IMR-90 (cell line): ENCODE measurements around the gene NFYC. TPM values are rescaled to one million over a fixed set of nuclear protein-coding genes. Genes with fewer than 3 reads are reported as not detected.

Experiments used
- ATAC-seq: fragments of 200-7000 bp; cut with Tn5 transposase; 2 replicates; pipeline ENCODE4 v1.9.1; 2020; ENCODE audit warnings: low read depth, mild to moderate bottlenecking, moderate library complexity
- BruUV-seq: library from RNA; stranded (reverse); fragments of 400-500 nt; replicated peaks from 2 replicates; lab custom pipeline; 2021; lab: Mats Ljungman, UMichigan
- CTCF ChIA-PET: fragments of 300-600 bp; formaldehyde crosslinking; extraction: SDS; loops from one replicate; lab custom pipeline; 2021; ENCODE audit warnings: antibody characterized with exemption; lab: Yijun Ruan, JAX
- POLR2A ChIA-PET: fragments of 300-600 bp; sonication (Branson Sonifier 250); formaldehyde crosslinking; loops from one replicate; lab custom pipeline; 2022; ENCODE audit warnings: antibody characterized with exemption; ENCODE audit not compliant: unreplicated experiment; lab: Charles Lee
- DNase-seq: peaks from one replicate; pipeline ENCODE4 v3.0.0; 2013
- H2AFZ ChIP-seq: replicated peaks from 2 replicates; pipeline ENCODE3; 2013; ENCODE audit warnings: low read length, mild to moderate bottlenecking; ENCODE audit not compliant: poor library complexity
- H2AK5ac ChIP-seq: 2 replicates; pipeline ENCODE4 v1.6.1; 2013; ENCODE audit warnings: low read depth, low read length, inconsistent platforms
- H2AK9ac ChIP-seq: replicated peaks from 2 replicates; pipeline ENCODE3; 2013; ENCODE audit warnings: mild to moderate bottlenecking, low read depth, low read length, moderate library complexity; ENCODE audit not compliant: poor library complexity
- H2BK120ac ChIP-seq: 2 replicates; pipeline ENCODE4 v1.6.1; 2013; ENCODE audit warnings: low read depth, low read length, inconsistent platforms
- H2BK15ac ChIP-seq: 3 replicates; pipeline ENCODE4 v1.6.1; 2013; ENCODE audit warnings: low read depth, low read length, inconsistent platforms
- H2BK20ac ChIP-seq: 2 replicates; pipeline ENCODE4 v1.6.1; 2013; ENCODE audit warnings: low read depth, mild to moderate bottlenecking, inconsistent platforms, low read length, moderate library complexity
- H2BK5ac ChIP-seq: 2 replicates; pipeline ENCODE4 v1.6.1; 2013; ENCODE audit warnings: mild to moderate bottlenecking, low read depth, low read length, inconsistent platforms; ENCODE audit not compliant: poor library complexity, severe bottlenecking
- H3K14ac ChIP-seq: replicated peaks from 2 replicates; pipeline ENCODE4 v1.6.1; 2013; ENCODE audit warnings: low read depth, low read length, inconsistent platforms
- H3K18ac ChIP-seq: 2 replicates; pipeline ENCODE4 v1.6.1; 2013; ENCODE audit warnings: low read depth, low read length, control low read depth
- H3K23ac ChIP-seq: 2 replicates; pipeline ENCODE4 v1.6.1; 2013; ENCODE audit warnings: low read depth, low read length, inconsistent platforms
- H3K27ac ChIP-seq: 2 replicates; pipeline ENCODE4 v1.5.1; 2013; ENCODE audit warnings: mild to moderate bottlenecking, control low read depth, low read length; ENCODE audit not compliant: insufficient read depth
- H3K27me3 ChIP-seq: 2 replicates; pipeline ENCODE4 v1.6.1; 2013; ENCODE audit warnings: low read length; ENCODE audit not compliant: control insufficient read depth, insufficient read depth
- H3K36me3 ChIP-seq: 2 replicates; pipeline ENCODE4 v1.6.1; 2013; ENCODE audit warnings: low read length, mixed read lengths; ENCODE audit not compliant: control insufficient read depth, insufficient read depth
- H3K4ac ChIP-seq: 2 replicates; pipeline ENCODE4 v1.6.1; 2013; ENCODE audit warnings: low read depth, low read length, inconsistent platforms
- H3K4me1 ChIP-seq: 2 replicates; pipeline ENCODE4 v1.6.1; 2013; ENCODE audit warnings: low read length, mixed read lengths; ENCODE audit not compliant: control insufficient read depth, insufficient read depth
- H3K4me2 ChIP-seq: 2 replicates; pipeline ENCODE4 v1.6.1; 2013; ENCODE audit warnings: low read depth, mild to moderate bottlenecking, control low read depth, low read length, moderate library complexity
- H3K4me3 ChIP-seq: 2 replicates; pipeline ENCODE4 v1.5.1; 2013; ENCODE audit warnings: low read depth, mild to moderate bottlenecking, control low read depth, low read length, moderate library complexity; ENCODE audit not compliant: insufficient read depth
- H3K56ac ChIP-seq: 2 replicates; pipeline ENCODE4 v1.6.1; 2013; ENCODE audit warnings: low read length, inconsistent platforms; ENCODE audit not compliant: insufficient read depth; ENCODE audit errors: extremely low read depth
- H3K79me1 ChIP-seq, 2 experiments: 2 replicates each; pipeline ENCODE4 v1.6.1; 2013; ENCODE audit warnings: low read length in 2 of 2, inconsistent platforms in 1 of 2, low read depth in 1 of 2
- H3K9ac ChIP-seq: 2 replicates; pipeline ENCODE4 v1.6.1; 2013; ENCODE audit warnings: low read depth, low read length, control low read depth
- H3K9me1 ChIP-seq: 2 replicates; pipeline ENCODE4 v1.6.1; 2013; ENCODE audit warnings: low read length, inconsistent platforms; ENCODE audit not compliant: insufficient read depth
- H3K9me3 ChIP-seq: 2 replicates; pipeline ENCODE4 v1.6.1; 2013; ENCODE audit warnings: low read length; ENCODE audit not compliant: control insufficient read depth, insufficient read depth
- H4K20me1 ChIP-seq: 2 replicates; pipeline ENCODE4 v1.6.1; 2013; ENCODE audit warnings: low read length, inconsistent platforms; ENCODE audit not compliant: insufficient read depth
- H4K5ac ChIP-seq: 2 replicates; pipeline ENCODE4 v1.6.1; 2013; ENCODE audit warnings: mild to moderate bottlenecking, low read depth, low read length, control low read depth
- H4K8ac ChIP-seq, 2 experiments: 2 replicates each; pipeline ENCODE4 v1.6.1; 2013; ENCODE audit warnings: low read depth in 2 of 2, low read length in 2 of 2, control low read depth in 1 of 2, inconsistent platforms in 1 of 2
- H4K91ac ChIP-seq: 2 replicates; pipeline ENCODE4 v1.6.1; 2013; ENCODE audit warnings: low read depth, low read length, inconsistent platforms; ENCODE audit not compliant: insufficient read depth
- BHLHE40 ChIP-seq: fragments of 150-350 bp; IDR thresholded peaks from 2 replicates; pipeline ENCODE4 v1.6.1; 2016; ENCODE audit warnings: mild to moderate bottlenecking, low read depth, low read length
- CEBPB ChIP-seq: IDR thresholded peaks from 2 replicates; pipeline ENCODE4 v1.6.1; 2012; ENCODE audit warnings: low read depth, low read length, improper control_type of control experiment
- CHD1 ChIP-seq: IDR thresholded peaks from 2 replicates; pipeline ENCODE4 v1.6.1; 2012; ENCODE audit warnings: low read depth, low read length, improper control_type of control experiment
- FOS ChIP-seq: fragments of 150-350 bp; IDR thresholded peaks from 2 replicates; pipeline ENCODE4 v1.6.1; 2016; ENCODE audit warnings: low read depth, low read length
- MAFK ChIP-seq: IDR thresholded peaks from 2 replicates; pipeline ENCODE4 v1.6.1; 2012; ENCODE audit warnings: low read depth, low read length, improper control_type of control experiment
- MAZ ChIP-seq: IDR thresholded peaks from 2 replicates; pipeline ENCODE4 v1.6.1; 2012; ENCODE audit warnings: low read depth, mild to moderate bottlenecking, low read length, improper control_type of control experiment, moderate library complexity, borderline replicate concordance
- MXI1 ChIP-seq: IDR thresholded peaks from 2 replicates; pipeline ENCODE4 v1.6.1; 2012; ENCODE audit warnings: low read depth, mild to moderate bottlenecking, low read length, moderate library complexity, borderline replicate concordance
- NFE2L2 ChIP-seq: fragments of 150-350 bp; IDR thresholded peaks from 2 replicates; pipeline ENCODE4 v1.6.1; 2016; ENCODE audit warnings: low read depth, mild to moderate bottlenecking, low read length
- POLR2A ChIP-seq: IDR thresholded peaks from 2 replicates; pipeline ENCODE4 v1.6.1; 2012; ENCODE audit warnings: mild to moderate bottlenecking, low read depth, low read length
- RAD21 ChIP-seq: IDR thresholded peaks from 2 replicates; pipeline ENCODE4 v1.6.1; 2012; ENCODE audit warnings: low read length, improper control_type of control experiment
- RCOR1 ChIP-seq: IDR thresholded peaks from 2 replicates; pipeline ENCODE4 v1.6.1; 2012; ENCODE audit warnings: mild to moderate bottlenecking, low read length, improper control_type of control experiment; ENCODE audit not compliant: insufficient replicate concordance
- RFX5 ChIP-seq: IDR thresholded peaks from 2 replicates; pipeline ENCODE4 v1.8.0; 2012; ENCODE audit warnings: low read depth, mild to moderate bottlenecking, low read length, moderate library complexity
- SMC3 ChIP-seq: fragments of 150-350 bp; IDR thresholded peaks from 2 replicates; pipeline ENCODE4 v1.6.1; 2016; ENCODE audit warnings: low read depth, mild to moderate bottlenecking, antibody characterized with exemption, low read length, moderate library complexity
- WGBS, 2 experiments: methylation state at CpG; one replicate each; pipeline versions ENCODE4 v1.1.5 to v1.1.7; 2013; ENCODE audit warnings: missing lambda C conversion rate in 2 of 2; ENCODE audit not compliant: insufficient read length in 1 of 2; ENCODE audit errors: extremely low coverage in 2 of 2; 5-methylcytosine and 5-hydroxymethylcytosine counted together
- dilution Hi-C: fragments of 300-500 bp; cut with HindIII; formaldehyde crosslinking; loops from one replicate; pipeline ENCODE4 v1.14.3; 2018; ENCODE audit warnings: low sequenced_read_pairs; ENCODE audit not compliant: unreplicated experiment
- in situ Hi-C: fragments of 300-500 bp; cut with MboI; formaldehyde crosslinking; loops from 3 replicates; pipeline ENCODE4 v1.14.3; 2019; ENCODE audit warnings: low sequenced_read_pairs, inconsistent platforms, mixed read lengths
- intact Hi-C: fragments of 100-400 bp; cut with micrococcal nuclease; formaldehyde crosslinking; loops from 2 replicates; pipeline ENCODE4 v1.10.0; 2022
- polyA plus RNA-seq, 3 experiments: library from polyadenylated mRNA; depleted of rRNA; stranded (reverse); fragments of >200 nt; gene quantifications; 2 replicates each; pipeline ENCODE4 v1.2.3, GENCODE V29; 2012; ENCODE audit warnings: low replicate concordance in 1 of 3
- total RNA-seq: library from RNA; depleted of rRNA; stranded (reverse); fragments of >200 nt; gene quantifications from 2 replicates; pipeline ENCODE4 v1.2.3, GENCODE V29; 2012
- TF ChIP-seq, protein P1 (sequence below): conservative IDR thresholded peaks from 2 replicates; pipeline ENCODE4 v1.5.1; 2012; ENCODE audit warnings: mild to moderate bottlenecking, low read depth, low read length, improper control_type of control experiment
- TF ChIP-seq, protein P2 (sequence below): fragments of 150-350 bp; IDR thresholded peaks from 2 replicates; pipeline ENCODE4 v1.6.1; 2016; ENCODE audit warnings: low read depth, mild to moderate bottlenecking, low read length, moderate library complexity, borderline replicate concordance
- TF ChIP-seq, protein P3 (sequence below): fragments of 150-350 bp; IDR thresholded peaks from 2 replicates; pipeline ENCODE4 v1.6.1; 2017; ENCODE audit warnings: mild to moderate bottlenecking, antibody characterized with exemption, low read length, low read depth

Gene NFYC
- total and polyA plus RNA-seq, 2 of the 4 experiments (the other 2 are of a cell fraction): 45.2 to 62.2 TPM

DNA sequence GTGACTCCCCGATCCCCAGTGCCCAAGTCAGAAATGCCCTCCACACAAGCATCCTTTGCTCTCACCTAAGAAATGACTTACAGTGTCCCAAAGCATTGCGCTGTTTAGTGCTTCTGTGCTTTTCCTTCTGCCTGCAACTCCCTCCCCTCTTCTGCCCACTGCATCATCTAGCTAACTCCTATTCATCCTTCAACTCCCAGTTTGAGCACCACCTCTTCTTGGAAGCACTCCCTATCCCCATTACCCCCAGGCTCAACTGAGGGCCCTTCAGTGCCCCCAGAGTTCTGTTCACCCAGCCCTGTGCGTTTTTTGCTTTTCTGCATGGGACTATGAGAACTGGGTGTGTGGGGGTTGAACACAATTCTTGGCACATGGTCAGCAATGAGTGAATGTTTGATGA lies 102.1 kb downstream of the NFYC start:
- no TSS peak for BruUV-seq
- intact Hi-C loops (no loop called here), in situ Hi-C loops (no loop called here), dilution Hi-C loops (no loop called here)
- Histone ChIP-seq H2BK15ac (no peak overlapping the region), H3K9me1 (no peaks in the 10 kb centered on the region), H3K18ac (no peak overlapping the region), H4K5ac (no peak overlapping the region), H3K4me2 (no peak overlapping the region), H3K4me1 (no peaks in the 10 kb centered on the region; the same call in 1 of the 2 replicates), H2BK5ac (no peak overlapping the region), H2AK9ac (no peak overlapping the region), H2BK20ac (no peak overlapping the region), H4K8ac (no peak overlapping the region), H3K14ac (no peak overlapping the region), H3K27ac (no peak overlapping the region), H4K20me1 (no peaks in the 10 kb centered on the region), H4K91ac (no peak overlapping the region), H2AFZ (no peak overlapping the region), H3K4ac (no peak overlapping the region), H2AK5ac (no peak overlapping the region), H3K9me3 (no peaks in the 10 kb centered on the region), H2BK120ac (no peak overlapping the region), H3K79me1 (no peaks in the 10 kb centered on the region), H3K23ac (no peak overlapping the region), H3K36me3 (no peaks in the 10 kb centered on the region), H3K9ac (no peak overlapping the region), H3K56ac (no peak overlapping the region), H3K27me3 (peaks cover 63% of the 10 kb centered on the region), H3K4me3 (no peak overlapping the region)
- TF ChIP-seq SMC3 (no peak), MAZ (no peak), MAFK (no peak), MXI1 (no peak), RCOR1 (no peak), RFX5 (no peak), CHD1 (no peak), NFE2L2 (no peak), CEBPB (no peak), FOS (no peak), BHLHE40 (no peak), RAD21 (no peak), POLR2A (no peak)
- TF ChIP-seq, protein P1, sequence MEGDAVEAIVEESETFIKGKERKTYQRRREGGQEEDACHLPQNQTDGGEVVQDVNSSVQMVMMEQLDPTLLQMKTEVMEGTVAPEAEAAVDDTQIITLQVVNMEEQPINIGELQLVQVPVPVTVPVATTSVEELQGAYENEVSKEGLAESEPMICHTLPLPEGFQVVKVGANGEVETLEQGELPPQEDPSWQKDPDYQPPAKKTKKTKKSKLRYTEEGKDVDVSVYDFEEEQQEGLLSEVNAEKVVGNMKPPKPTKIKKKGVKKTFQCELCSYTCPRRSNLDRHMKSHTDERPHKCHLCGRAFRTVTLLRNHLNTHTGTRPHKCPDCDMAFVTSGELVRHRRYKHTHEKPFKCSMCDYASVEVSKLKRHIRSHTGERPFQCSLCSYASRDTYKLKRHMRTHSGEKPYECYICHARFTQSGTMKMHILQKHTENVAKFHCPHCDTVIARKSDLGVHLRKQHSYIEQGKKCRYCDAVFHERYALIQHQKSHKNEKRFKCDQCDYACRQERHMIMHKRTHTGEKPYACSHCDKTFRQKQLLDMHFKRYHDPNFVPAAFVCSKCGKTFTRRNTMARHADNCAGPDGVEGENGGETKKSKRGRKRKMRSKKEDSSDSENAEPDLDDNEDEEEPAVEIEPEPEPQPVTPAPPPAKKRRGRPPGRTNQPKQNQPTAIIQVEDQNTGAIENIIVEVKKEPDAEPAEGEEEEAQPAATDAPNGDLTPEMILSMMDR: no peak
- TF ChIP-seq, protein P2, sequence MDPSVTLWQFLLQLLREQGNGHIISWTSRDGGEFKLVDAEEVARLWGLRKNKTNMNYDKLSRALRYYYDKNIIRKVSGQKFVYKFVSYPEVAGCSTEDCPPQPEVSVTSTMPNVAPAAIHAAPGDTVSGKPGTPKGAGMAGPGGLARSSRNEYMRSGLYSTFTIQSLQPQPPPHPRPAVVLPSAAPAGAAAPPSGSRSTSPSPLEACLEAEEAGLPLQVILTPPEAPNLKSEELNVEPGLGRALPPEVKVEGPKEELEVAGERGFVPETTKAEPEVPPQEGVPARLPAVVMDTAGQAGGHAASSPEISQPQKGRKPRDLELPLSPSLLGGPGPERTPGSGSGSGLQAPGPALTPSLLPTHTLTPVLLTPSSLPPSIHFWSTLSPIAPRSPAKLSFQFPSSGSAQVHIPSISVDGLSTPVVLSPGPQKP: no peak
- TF ChIP-seq, protein P3, sequence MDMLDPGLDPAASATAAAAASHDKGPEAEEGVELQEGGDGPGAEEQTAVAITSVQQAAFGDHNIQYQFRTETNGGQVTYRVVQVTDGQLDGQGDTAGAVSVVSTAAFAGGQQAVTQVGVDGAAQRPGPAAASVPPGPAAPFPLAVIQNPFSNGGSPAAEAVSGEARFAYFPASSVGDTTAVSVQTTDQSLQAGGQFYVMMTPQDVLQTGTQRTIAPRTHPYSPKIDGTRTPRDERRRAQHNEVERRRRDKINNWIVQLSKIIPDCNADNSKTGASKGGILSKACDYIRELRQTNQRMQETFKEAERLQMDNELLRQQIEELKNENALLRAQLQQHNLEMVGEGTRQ: no peak
- DNase-seq (no peak), ATAC-seq (no peak)
- CTCF ChIA-PET: no interaction called here
- WGBS, 2 experiments: 78% methylated on average over 2 of the region's 3 CpGs; no CpG with 5 or more reads in 1 of the 2 experiments
- POLR2A ChIA-PET: no interaction called here
